GM19099 (cell line): ENCODE measurements around the gene BBS9.

Experiments used
- POLR2A ChIP-seq: IDR thresholded peaks from 3 replicates; pipeline ENCODE4 v1.6.1; 2011; ENCODE audit warnings: low read depth; ENCODE audit not compliant: insufficient read length; ENCODE audit errors: extremely low read depth

The BBS9 gene

GRCh38 chr7:33350577-33350976 lies 221.2 kb downstream of the BBS9 start:
- TF ChIP-seq POLR2A = no peak

- TF ChIP-seq POLR2A = no peak
Measured at GRCh38 chr7:33351709-33352108, 222.3 kb downstream of the BBS9 start.

- no peak for TF ChIP-seq POLR2A
Measured at GRCh38 chr7:33354201-33354600, 224.8 kb downstream of the BBS9 start.

GRCh38 chr7:33355386-33355785 lies 226.0 kb downstream of the BBS9 start:
- no peak for TF ChIP-seq POLR2A

GRCh38 chr7:33356336-33356735 lies 227.0 kb downstream of the BBS9 start:
- TF ChIP-seq POLR2A = no peak

GRCh38 chr7:33357846-33358245 lies 228.5 kb downstream of the BBS9 start:
- no peak for TF ChIP-seq POLR2A

- TF ChIP-seq POLR2A = no peak
Measured at GRCh38 chr7:33369888-33370287, 240.5 kb downstream of the BBS9 start.

- no peak for TF ChIP-seq POLR2A
Measured at GRCh38 chr7:33373195-33373594, 243.8 kb downstream of the BBS9 start.

- no peak for TF ChIP-seq POLR2A
Measured at GRCh38 chr7:33379891-33380525, 250.6 kb downstream of the BBS9 start.

- no peak for TF ChIP-seq POLR2A
Measured at GRCh38 chr7:33388332-33388731, 259.0 kb downstream of the BBS9 start.

GRCh38 chr7:33392148-33392547 lies 262.8 kb downstream of the BBS9 start:
- TF ChIP-seq POLR2A = no peak

GRCh38 chr7:33393770-33394169 lies 264.4 kb downstream of the BBS9 start:
- no peak for TF ChIP-seq POLR2A

- TF ChIP-seq POLR2A = no peak
Measured at GRCh38 chr7:33395340-33395739, 266.0 kb downstream of the BBS9 start.

GRCh38 chr7:33399528-33400213 lies 270.3 kb downstream of the BBS9 start:
- no peak for TF ChIP-seq POLR2A

- TF ChIP-seq POLR2A = no peak
Measured at GRCh38 chr7:33400214-33400538, 270.8 kb downstream of the BBS9 start.

GRCh38 chr7:33410266-33410665 lies 280.9 kb downstream of the BBS9 start:
- TF ChIP-seq POLR2A = no peak

GRCh38 chr7:33411020-33411419 lies 281.7 kb downstream of the BBS9 start:
- no peak for TF ChIP-seq POLR2A

GRCh38 chr7:33412331-33412730 lies 283.0 kb downstream of the BBS9 start:
- TF ChIP-seq POLR2A = no peak

GRCh38 chr7:33418251-33418701 lies 288.9 kb downstream of the BBS9 start:
- TF ChIP-seq POLR2A = no peak
